Neural cell (in vitro differentiated cells): Measurements from ENCODE around the gene RNF34.

Source experiments
- EP300 ChIP-seq: fragments of 450-650 bp; conservative IDR thresholded peaks from 2 replicates; pipeline ENCODE4 v1.6.1; 2014; ENCODE audit warnings: antibody characterized with exemption, mild to moderate bottlenecking, moderate library complexity; ENCODE audit not compliant: poor library complexity, severe bottlenecking
- RAD21 ChIP-seq: fragments of 450-650 bp; conservative IDR thresholded peaks from 2 replicates; pipeline ENCODE4 v1.6.1; 2014; ENCODE audit warnings: antibody characterized with exemption, mild to moderate bottlenecking, moderate library complexity
- TAF1 ChIP-seq: IDR thresholded peaks from 2 replicates; pipeline ENCODE4 v1.6.1; 2012; ENCODE audit warnings: low read depth
- TF ChIP-seq, protein P1 (sequence below): fragments of 450-650 bp; IDR thresholded peaks from 2 replicates; pipeline ENCODE4 v1.5.1; 2014; ENCODE audit warnings: antibody characterized with exemption, mild to moderate bottlenecking, moderate library complexity; ENCODE audit not compliant: poor library complexity, severe bottlenecking
- TF ChIP-seq, protein P2 (sequence below): IDR thresholded peaks from 2 replicates; pipeline ENCODE4 v1.6.1; 2012; ENCODE audit warnings: borderline replicate concordance

DNA sequence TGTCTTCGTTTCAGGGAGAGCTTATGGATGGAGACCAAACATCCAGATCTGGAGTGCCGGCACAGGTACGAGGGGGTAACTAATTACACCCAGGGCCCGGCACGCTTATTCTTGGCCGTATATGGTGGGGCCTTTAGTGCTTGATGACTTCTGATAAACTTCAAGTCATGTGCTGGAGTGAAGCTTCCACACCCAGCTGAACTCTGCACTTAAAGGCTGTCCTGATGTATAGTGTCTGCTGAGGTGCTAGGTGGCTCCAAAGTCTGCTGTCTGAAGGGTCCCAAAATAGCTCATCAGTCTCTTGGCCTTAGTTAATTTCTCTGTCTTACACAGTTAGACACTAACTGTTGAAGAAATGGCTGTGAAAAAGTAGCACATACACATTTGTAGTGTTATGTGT lies 17.9 kb downstream of the RNF34 start:
- TF ChIP-seq, protein P1, sequence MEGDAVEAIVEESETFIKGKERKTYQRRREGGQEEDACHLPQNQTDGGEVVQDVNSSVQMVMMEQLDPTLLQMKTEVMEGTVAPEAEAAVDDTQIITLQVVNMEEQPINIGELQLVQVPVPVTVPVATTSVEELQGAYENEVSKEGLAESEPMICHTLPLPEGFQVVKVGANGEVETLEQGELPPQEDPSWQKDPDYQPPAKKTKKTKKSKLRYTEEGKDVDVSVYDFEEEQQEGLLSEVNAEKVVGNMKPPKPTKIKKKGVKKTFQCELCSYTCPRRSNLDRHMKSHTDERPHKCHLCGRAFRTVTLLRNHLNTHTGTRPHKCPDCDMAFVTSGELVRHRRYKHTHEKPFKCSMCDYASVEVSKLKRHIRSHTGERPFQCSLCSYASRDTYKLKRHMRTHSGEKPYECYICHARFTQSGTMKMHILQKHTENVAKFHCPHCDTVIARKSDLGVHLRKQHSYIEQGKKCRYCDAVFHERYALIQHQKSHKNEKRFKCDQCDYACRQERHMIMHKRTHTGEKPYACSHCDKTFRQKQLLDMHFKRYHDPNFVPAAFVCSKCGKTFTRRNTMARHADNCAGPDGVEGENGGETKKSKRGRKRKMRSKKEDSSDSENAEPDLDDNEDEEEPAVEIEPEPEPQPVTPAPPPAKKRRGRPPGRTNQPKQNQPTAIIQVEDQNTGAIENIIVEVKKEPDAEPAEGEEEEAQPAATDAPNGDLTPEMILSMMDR, result no peak
- TF ChIP-seq EP300 (no peak), RAD21 (no peak), TAF1 (no peak)
- TF ChIP-seq, protein P2, sequence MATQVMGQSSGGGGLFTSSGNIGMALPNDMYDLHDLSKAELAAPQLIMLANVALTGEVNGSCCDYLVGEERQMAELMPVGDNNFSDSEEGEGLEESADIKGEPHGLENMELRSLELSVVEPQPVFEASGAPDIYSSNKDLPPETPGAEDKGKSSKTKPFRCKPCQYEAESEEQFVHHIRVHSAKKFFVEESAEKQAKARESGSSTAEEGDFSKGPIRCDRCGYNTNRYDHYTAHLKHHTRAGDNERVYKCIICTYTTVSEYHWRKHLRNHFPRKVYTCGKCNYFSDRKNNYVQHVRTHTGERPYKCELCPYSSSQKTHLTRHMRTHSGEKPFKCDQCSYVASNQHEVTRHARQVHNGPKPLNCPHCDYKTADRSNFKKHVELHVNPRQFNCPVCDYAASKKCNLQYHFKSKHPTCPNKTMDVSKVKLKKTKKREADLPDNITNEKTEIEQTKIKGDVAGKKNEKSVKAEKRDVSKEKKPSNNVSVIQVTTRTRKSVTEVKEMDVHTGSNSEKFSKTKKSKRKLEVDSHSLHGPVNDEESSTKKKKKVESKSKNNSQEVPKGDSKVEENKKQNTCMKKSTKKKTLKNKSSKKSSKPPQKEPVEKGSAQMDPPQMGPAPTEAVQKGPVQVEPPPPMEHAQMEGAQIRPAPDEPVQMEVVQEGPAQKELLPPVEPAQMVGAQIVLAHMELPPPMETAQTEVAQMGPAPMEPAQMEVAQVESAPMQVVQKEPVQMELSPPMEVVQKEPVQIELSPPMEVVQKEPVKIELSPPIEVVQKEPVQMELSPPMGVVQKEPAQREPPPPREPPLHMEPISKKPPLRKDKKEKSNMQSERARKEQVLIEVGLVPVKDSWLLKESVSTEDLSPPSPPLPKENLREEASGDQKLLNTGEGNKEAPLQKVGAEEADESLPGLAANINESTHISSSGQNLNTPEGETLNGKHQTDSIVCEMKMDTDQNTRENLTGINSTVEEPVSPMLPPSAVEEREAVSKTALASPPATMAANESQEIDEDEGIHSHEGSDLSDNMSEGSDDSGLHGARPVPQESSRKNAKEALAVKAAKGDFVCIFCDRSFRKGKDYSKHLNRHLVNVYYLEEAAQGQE, result no peak
